Calu3 (cell line): ENCODE measurements around the gene ZNF414. TPM values are rescaled to one million over a fixed set of nuclear protein-coding genes. Genes with fewer than 3 reads are reported as not detected.
"Not testable (repeated sequence)": the region's sequence is repeated elsewhere in the genome, so short reads cannot be mapped to it uniquely, and the experiment has no call there.

Experiments used
- BruUV-seq: library from RNA; stranded (reverse); fragments of 400-500 nt; replicated peaks from 2 replicates; lab custom pipeline; 2021; lab: Mats Ljungman, UMichigan
- CTCF ChIA-PET: fragments of 300-600 bp; sonication (Branson Sonifier 250); formaldehyde crosslinking; loops from one replicate; lab custom pipeline; 2022; ENCODE audit warnings: antibody characterized with exemption; lab: Charles Lee
- DNase-seq: peaks from one replicate; pipeline ENCODE4 v3.0.0; 2022
- H3K27ac Mint-ChIP-seq: one replicate; pipeline ENCODE4 v1.8.0; 2022; ENCODE audit warnings: mixed read lengths; ENCODE audit not compliant: unreplicated experiment
- H3K27me3 Mint-ChIP-seq: one replicate; pipeline ENCODE4 v1.8.0; 2022; ENCODE audit warnings: mixed read lengths; ENCODE audit not compliant: unreplicated experiment
- H3K36me3 Mint-ChIP-seq: one replicate; pipeline ENCODE4 v1.8.0; 2022; ENCODE audit warnings: mild to moderate bottlenecking, moderate library complexity, mixed read lengths; ENCODE audit not compliant: insufficient read depth, unreplicated experiment
- H3K4me1 Mint-ChIP-seq: one replicate; pipeline ENCODE4 v1.8.0; 2022; ENCODE audit warnings: mild to moderate bottlenecking, low read depth, mixed read lengths; ENCODE audit not compliant: unreplicated experiment
- H3K4me3 Mint-ChIP-seq: one replicate; pipeline ENCODE4 v1.8.0; 2022; ENCODE audit warnings: mild to moderate bottlenecking, low read depth, moderate library complexity, mixed read lengths; ENCODE audit not compliant: unreplicated experiment
- H3K9me3 Mint-ChIP-seq: one replicate; pipeline ENCODE4 v1.8.0; 2022; ENCODE audit warnings: low read depth, mixed read lengths; ENCODE audit not compliant: unreplicated experiment
- CTCF ChIP-seq: fragments of 200-600 bp; IDR thresholded peaks from one replicate; pipeline ENCODE4 v1.8.0; 2022; ENCODE audit warnings: antibody characterized with exemption; ENCODE audit not compliant: unreplicated experiment
- intact Hi-C: fragments of 100-400 bp; cut with micrococcal nuclease; formaldehyde crosslinking; loops from one replicate; pipeline ENCODE4 v1.10.0; 2022; ENCODE audit not compliant: unreplicated experiment
- total RNA-seq: library from RNA; stranded (reverse); gene quantifications from 2 replicates; pipeline ENCODE4 v1.2.3, GENCODE V29; 2022

The ZNF414 gene
- total RNA-seq, 1 experiment from 2014 or later = 8.7 TPM

GRCh38 chr19:8517551-8518442 is 3.8 kb upstream of the ZNF414 start:
- peaks cover 13% of the 10 kb centered on the region for H3K36me3 Mint-ChIP-seq
- no peak for TF ChIP-seq CTCF
- peaks cover 26% of the 10 kb centered on the region for H3K27me3 Mint-ChIP-seq
- CTCF ChIA-PET = interaction anchor here (0.7 kb wide), 1 partner anchor 63 kb away, joined by 4 read pairs; no protein-coding TSS in a partner anchor
- DNase-seq = no peak
- BruUV-seq = no TSS peak
- no peaks in the 10 kb centered on the region for H3K9me3 Mint-ChIP-seq
- no peaks in the 10 kb centered on the region for H3K4me1 Mint-ChIP-seq
- H3K4me3 Mint-ChIP-seq = no peak overlapping the region
- intact Hi-C loops = no loop called here
- no peak overlapping the region for H3K27ac Mint-ChIP-seq

- H3K4me3 Mint-ChIP-seq = peak overlapping the region; percentile 97
- H3K27me3 Mint-ChIP-seq = peaks cover 26% of the 10 kb centered on the region
- H3K36me3 Mint-ChIP-seq = peaks cover 18% of the 10 kb centered on the region
- intact Hi-C loops = no loop called here
- BruUV-seq = no TSS peak
- DNase-seq = no peak
- no peak overlapping the region for H3K27ac Mint-ChIP-seq
- H3K9me3 Mint-ChIP-seq = no peaks in the 10 kb centered on the region
- CTCF ChIA-PET = no interaction called here
- no peaks in the 10 kb centered on the region for H3K4me1 Mint-ChIP-seq
- TF ChIP-seq CTCF = no peak
These were observed 1.4 kb upstream of the ZNF414 start for GRCh38 chr19:8515317-8515716.

- H3K27ac Mint-ChIP-seq = peak overlapping the region; percentile 95
- DNase-seq, H3K9me3 Mint-ChIP-seq, intact Hi-C loops, H3K4me1 Mint-ChIP-seq: not testable (repeated sequence)
- TSS peak; percentile 89 for BruUV-seq
- H3K36me3 Mint-ChIP-seq = peaks cover 18% of the 10 kb centered on the region
- CTCF ChIA-PET = interaction anchor here (0.6 to 1.6 kb wide), 5 partner anchors 9 to 628 kb away, joined by 3 to 7 read pairs (median 4); no protein-coding TSS in a partner anchor
- H3K27me3 Mint-ChIP-seq = peaks cover 26% of the 10 kb centered on the region
- H3K4me3 Mint-ChIP-seq = peak overlapping the region; percentile 97
These were observed 590 bp upstream of the ZNF414 start for GRCh38 chr19:8514505-8515009.

DNA sequence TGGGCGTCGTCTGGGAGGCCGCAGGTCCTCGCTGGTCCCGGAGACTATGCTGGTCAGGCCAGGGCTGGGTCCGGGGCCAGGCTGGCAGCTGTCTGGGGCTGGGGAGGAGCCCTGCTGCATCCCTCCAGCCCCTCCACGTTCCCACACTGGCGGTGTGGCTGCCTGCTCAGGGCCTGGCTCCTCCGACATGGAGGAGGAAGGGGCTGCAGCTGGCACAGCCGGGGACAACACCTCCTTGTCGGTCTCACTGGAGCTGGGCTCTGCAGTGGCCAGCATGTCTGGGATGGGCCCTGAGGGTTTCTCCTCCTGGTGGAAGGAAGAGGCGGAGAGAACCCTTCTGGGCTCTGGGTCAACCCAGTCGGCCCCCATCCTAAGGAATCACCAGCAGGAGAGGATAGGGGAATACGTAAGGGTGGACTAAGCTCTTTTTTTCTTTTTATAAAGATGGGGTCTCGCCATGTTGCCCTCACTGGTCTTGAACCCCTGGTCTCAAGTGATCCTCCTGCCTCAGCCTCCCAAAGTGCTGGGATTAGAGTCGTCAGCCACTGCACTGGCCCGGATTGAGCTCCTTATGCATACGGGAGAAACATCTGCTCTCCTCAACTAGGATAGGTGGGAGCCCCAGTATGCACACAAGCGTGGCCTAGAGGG is 806 bp downstream of the ZNF414 start:
- Mint-ChIP-seq H3K27ac (peak overlapping the region; percentile 95), H3K4me1 (no peaks in the 10 kb centered on the region), H3K9me3 (no peaks in the 10 kb centered on the region), H3K4me3 (peak overlapping the region; percentile 97), H3K36me3 (peaks cover 18% of the 10 kb centered on the region), H3K27me3 (peaks cover 15% of the 10 kb centered on the region)
- intact Hi-C loops = no loop called here
- CTCF ChIA-PET = interaction anchor here (0.7 to 1.6 kb wide), 7 partner anchors 8 to 159 kb away, joined by 3 to 7 read pairs (median 3); partner anchors contain the start of gene ANGPTL4
- BruUV-seq = no TSS peak
- no peak for TF ChIP-seq CTCF
- no peak for DNase-seq
